Astrocyte of the spinal cord (primary cell): ENCODE measurements around the gene FPR3.

ENCODE experiments used
- DNase-seq: peaks from one replicate; pipeline ENCODE4 v3.0.0; 2011; ENCODE audit warnings: low read depth, low spot score
- H3K4me3 ChIP-seq: 2 replicates; pipeline ENCODE4 v1.5.1; 2011; ENCODE audit warnings: low read depth, mild to moderate bottlenecking, low read length, moderate library complexity
- in situ Hi-C: cut with HindIII; loops from 2 replicates; pipeline ENCODE4 v1.10.0; 2017; ENCODE audit warnings: low sequenced_read_pairs
- TF ChIP-seq, protein P1 (sequence below): IDR thresholded peaks from 2 replicates; pipeline ENCODE4 v1.5.1; 2012; ENCODE audit warnings: low read depth, mild to moderate bottlenecking, low read length, inconsistent platforms

Gene FPR3

GRCh38 chr19:51780270-51780669, 14.7 kb upstream of the FPR3 start:
- DNase-seq, result no peak
- in situ Hi-C loops, result no loop called here
- no peak overlapping the region for H3K4me3 ChIP-seq
- TF ChIP-seq, protein P1, sequence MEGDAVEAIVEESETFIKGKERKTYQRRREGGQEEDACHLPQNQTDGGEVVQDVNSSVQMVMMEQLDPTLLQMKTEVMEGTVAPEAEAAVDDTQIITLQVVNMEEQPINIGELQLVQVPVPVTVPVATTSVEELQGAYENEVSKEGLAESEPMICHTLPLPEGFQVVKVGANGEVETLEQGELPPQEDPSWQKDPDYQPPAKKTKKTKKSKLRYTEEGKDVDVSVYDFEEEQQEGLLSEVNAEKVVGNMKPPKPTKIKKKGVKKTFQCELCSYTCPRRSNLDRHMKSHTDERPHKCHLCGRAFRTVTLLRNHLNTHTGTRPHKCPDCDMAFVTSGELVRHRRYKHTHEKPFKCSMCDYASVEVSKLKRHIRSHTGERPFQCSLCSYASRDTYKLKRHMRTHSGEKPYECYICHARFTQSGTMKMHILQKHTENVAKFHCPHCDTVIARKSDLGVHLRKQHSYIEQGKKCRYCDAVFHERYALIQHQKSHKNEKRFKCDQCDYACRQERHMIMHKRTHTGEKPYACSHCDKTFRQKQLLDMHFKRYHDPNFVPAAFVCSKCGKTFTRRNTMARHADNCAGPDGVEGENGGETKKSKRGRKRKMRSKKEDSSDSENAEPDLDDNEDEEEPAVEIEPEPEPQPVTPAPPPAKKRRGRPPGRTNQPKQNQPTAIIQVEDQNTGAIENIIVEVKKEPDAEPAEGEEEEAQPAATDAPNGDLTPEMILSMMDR, result no peak

DNA sequence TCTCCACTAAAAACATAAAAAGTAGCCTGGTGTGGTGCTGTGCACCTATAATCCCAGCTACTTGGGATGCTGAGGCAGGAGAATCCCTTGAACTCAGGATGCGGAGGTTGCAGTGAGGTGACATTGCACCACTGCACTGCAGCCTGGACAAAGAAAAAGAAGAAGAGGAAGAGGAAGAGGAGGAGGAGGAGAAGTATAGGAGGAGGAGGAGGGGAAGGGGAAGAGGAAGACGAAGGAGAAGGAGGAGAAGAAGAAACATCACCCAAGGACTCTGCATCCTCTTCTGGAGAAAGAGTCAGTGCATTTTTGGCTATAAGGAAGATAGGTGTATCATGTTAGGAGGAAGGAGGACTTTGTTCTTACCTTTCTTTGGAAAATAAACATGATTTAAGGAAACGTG, 13.0 kb upstream of the FPR3 start:
- TF ChIP-seq, protein P1, result no peak
- H3K4me3 ChIP-seq, result no peak overlapping the region
- no peak for DNase-seq
- in situ Hi-C loops, result no loop called here

- TF ChIP-seq, protein P1, result peak; percentile 12
- no peak overlapping the region for H3K4me3 ChIP-seq
- in situ Hi-C loops, result no loop called here
- no peak for DNase-seq
Measured at GRCh38 chr19:51783372-51783771, 11.6 kb upstream of the FPR3 start.

DNA sequence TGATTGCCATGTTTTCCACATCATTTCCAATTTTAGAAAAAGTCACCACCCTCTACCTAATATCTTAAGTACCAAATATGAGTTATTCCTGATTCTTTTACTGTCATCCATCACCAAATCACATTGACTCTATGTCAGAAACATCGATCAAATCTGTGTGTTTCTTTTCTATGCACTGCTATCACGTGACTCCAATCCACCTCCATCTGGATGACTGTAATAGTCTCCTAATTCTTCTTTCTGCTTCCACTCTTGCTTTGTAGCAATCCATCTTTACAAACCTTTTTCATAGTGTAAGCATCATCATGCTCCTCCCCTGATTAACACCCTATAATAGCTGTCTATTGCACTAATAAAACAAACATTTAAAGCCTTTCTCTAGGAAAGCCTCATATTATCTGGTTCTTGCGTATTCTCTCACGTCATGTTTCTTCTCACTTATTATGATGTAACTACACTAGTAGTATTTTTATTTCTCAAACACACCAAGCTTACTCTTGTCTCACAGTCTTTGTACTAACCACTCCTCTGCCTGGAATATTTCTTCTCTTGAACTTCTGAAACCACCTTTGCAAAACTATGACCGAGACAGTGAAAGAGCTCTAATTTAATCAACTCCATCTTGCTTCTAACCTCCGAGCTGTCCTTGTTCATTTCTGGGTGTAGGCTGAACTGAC, 10.7 kb upstream of the FPR3 start:
- no peak for DNase-seq
- TF ChIP-seq, protein P1, result no peak
- H3K4me3 ChIP-seq, result no peak overlapping the region
- in situ Hi-C loops, result no loop called here

DNA sequence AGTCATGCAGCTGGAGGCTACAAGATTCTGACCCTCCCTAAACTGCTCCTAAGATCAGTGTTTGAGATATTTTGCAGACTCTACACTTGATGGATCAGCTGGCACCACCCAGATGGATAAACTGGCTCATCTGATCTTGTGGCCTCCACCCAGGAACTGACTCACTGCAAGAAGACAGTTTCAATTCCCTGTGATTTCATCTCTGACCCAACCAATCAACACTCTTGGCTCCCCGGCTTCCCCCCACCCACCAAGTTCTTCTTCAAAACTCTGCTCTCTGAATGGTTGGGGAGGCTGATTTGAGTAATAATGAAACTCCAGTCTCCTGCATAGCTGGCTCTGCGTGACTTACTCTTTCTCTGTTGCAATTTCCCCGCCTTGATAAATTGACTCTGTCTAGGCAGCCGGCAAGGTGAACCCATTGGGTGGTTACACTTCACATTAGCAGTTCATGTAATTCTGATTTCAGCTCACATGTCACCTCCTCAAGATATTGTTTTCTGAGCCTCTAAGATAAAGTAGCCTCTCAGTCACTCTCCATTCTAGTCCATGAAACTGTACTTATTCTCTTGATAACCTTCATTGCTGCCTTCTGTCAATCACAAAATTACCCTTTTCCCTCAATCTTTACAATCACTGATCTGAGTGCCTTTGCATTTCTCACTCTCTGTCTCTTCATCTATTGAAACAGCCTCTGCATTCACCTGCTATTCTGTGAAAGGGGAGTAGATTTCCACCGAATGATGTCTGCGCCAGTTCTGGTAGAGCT, 9.9 kb upstream of the FPR3 start:
- H3K4me3 ChIP-seq, result no peak overlapping the region
- no peak for DNase-seq
- TF ChIP-seq, protein P1, result no peak
- in situ Hi-C loops, result no loop called here

GRCh38 chr19:51786646-51787494, 8.1 kb upstream of the FPR3 start:
- in situ Hi-C loops, result no loop called here
- no peak for DNase-seq
- TF ChIP-seq, protein P1, result no peak
- no peak overlapping the region for H3K4me3 ChIP-seq
